Spleen (tissue), 7 donors: Measurements from ENCODE around the gene FTSJ1.

Source experiments
- POLR2A ChIP-seq, 3 donors: fragments of 450-650 bp; IDR thresholded peaks; one replicate each; pipeline ENCODE4 v1.5.1; 2017; ENCODE audit warnings: antibody characterized with exemption in 3 of 3, mild to moderate bottlenecking in 1 of 3
- TF ChIP-seq, protein P1 (sequence below), 11 experiments: fragments of 200-600 bp in 7 of 11; fragments of 450-650 bp in 4 of 11; sonication (generic) in 4 of 11; IDR thresholded peaks in 8 of 11; conservative IDR thresholded peaks in 3 of 11; 1 replicate in 7 of 11; 2 replicates in 4 of 11; pipeline versions ENCODE4 v1.4.0 to v1.8.0; 2016 to 2021; ENCODE audit warnings: antibody characterized with exemption in 11 of 11, inconsistent platforms in 4 of 11, mild to moderate bottlenecking in 1 of 11
- donor health status: DM: no; HTN: no; CAD: no; lungs with moderate emphysema.
- donor health status: DM: no; HTN: no; CAD: no.
- donor health status: DM: no; HTN: no; CAD: no.

DNA sequence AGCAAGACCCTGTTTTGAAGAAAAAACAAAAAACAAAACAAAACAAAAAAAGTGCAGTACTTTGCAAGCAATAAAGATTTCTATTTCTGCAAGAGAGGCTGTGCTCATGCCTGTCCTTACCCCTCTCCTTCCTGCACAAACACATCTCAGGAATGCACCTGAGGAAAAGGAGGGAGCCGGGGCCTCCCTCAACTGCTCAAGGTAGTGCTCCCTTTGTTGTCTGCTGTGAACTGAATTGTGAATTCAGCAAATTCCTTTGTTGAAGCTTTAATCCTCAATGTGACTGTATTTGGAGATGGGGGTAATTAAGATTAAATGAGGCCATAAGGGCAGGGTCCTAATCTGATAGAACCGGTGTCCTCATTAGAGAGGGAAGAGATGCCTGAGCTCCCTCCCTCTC lies 13.9 kb downstream of the FTSJ1 start:
- TF ChIP-seq, protein P1, sequence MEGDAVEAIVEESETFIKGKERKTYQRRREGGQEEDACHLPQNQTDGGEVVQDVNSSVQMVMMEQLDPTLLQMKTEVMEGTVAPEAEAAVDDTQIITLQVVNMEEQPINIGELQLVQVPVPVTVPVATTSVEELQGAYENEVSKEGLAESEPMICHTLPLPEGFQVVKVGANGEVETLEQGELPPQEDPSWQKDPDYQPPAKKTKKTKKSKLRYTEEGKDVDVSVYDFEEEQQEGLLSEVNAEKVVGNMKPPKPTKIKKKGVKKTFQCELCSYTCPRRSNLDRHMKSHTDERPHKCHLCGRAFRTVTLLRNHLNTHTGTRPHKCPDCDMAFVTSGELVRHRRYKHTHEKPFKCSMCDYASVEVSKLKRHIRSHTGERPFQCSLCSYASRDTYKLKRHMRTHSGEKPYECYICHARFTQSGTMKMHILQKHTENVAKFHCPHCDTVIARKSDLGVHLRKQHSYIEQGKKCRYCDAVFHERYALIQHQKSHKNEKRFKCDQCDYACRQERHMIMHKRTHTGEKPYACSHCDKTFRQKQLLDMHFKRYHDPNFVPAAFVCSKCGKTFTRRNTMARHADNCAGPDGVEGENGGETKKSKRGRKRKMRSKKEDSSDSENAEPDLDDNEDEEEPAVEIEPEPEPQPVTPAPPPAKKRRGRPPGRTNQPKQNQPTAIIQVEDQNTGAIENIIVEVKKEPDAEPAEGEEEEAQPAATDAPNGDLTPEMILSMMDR (IDR thresholded peaks at IDR 0.05 in 8 of 11, conservative IDR thresholded peaks at IDR 0.05 in 3 of 11) = no peak
- TF ChIP-seq POLR2A (IDR thresholded peaks at IDR 0.05) = no peak
